ENCODE results near the gene TRAM2. TPM values are rescaled to one million over a fixed set of nuclear protein-coding genes. Genes with fewer than 3 reads are reported as not detected.

The TRAM2 gene
- total RNA-seq, 1 experiment from 2014 or later: 21.2 TPM

GRCh38 chr6:52524918-52525317, 51.9 kb downstream of the TRAM2 start:
- Histone ChIP-seq H2BK15ac (ENCODE audit: low read depth, low read length) (no peak overlapping the region), H3K27me3 (ENCODE audit: insufficient read depth, low read length) (no peaks in the 10 kb centered on the region), H3K4ac (ENCODE audit: low read depth, low read length) (no peak overlapping the region), H3K14ac (ENCODE audit: insufficient read depth, low read length) (no peak overlapping the region), H3K79me2 (ENCODE audit: insufficient read depth, low read length) (no peaks in the 10 kb centered on the region), H3K23me2 (ENCODE audit: insufficient read length, low read depth, low read length, poor library complexity, severe bottlenecking) (no peaks in the 10 kb centered on the region), H3K4me2 (ENCODE audit: insufficient read depth, insufficient read length, low read length) (no peak overlapping the region), H3K27ac (ENCODE audit: insufficient read length, low read depth, low read length) (no peak overlapping the region), H3K56ac (ENCODE audit: insufficient read length, low read depth, low read length) (no peak overlapping the region), H2AK5ac (ENCODE audit: insufficient read length, low read length) (no peak overlapping the region), H2BK12ac (ENCODE audit: insufficient read length, low read depth, low read length) (no peak overlapping the region), H3K9me3 (ENCODE audit: control insufficient read depth, low read depth, low read length) (no peaks in the 10 kb centered on the region), H2BK20ac (ENCODE audit: low read depth, low read length, poor library complexity, severe bottlenecking) (no peak overlapping the region), H3K79me1 (ENCODE audit: insufficient read depth, low read depth, low read length, poor library complexity, severe bottlenecking) (no peaks in the 10 kb centered on the region), H3T11ph (ENCODE audit: low read length) (no peak overlapping the region), H3K23ac (ENCODE audit: insufficient read length, low read depth, low read length) (no peak overlapping the region), H3K18ac (ENCODE audit: insufficient read length, low read depth, low read length) (no peak overlapping the region), H3K4me1 (ENCODE audit: insufficient read depth, low read length) (no peaks in the 10 kb centered on the region; the same call in 1 of the 2 replicates), H4K91ac (ENCODE audit: insufficient read length, low read depth, low read length) (no peak overlapping the region), H2BK120ac (ENCODE audit: low read depth, low read length, poor library complexity, severe bottlenecking) (no peak overlapping the region), H2AFZ (ENCODE audit: low read length) (no peak overlapping the region), H2BK5ac (ENCODE audit: insufficient read length, low read length) (no peak overlapping the region), H4K20me1 (ENCODE audit: control insufficient read depth, insufficient read depth, insufficient read length) (no peaks in the 10 kb centered on the region), H4K8ac (replicated peaks; ENCODE audit: insufficient read length, low read depth, low read length) (no peak overlapping the region), H3K9ac (ENCODE audit: extremely low read depth, insufficient read length, low read length) (no peak overlapping the region), H4K5ac (ENCODE audit: insufficient read length, low read depth, low read length) (no peak overlapping the region)
- no peak for TF ChIP-seq CTCF (conservative IDR thresholded peaks at IDR 0.05)
- H3K9me3 Mint-ChIP-seq: no peaks in the 10 kb centered on the region
- WGBS (ENCODE audit: extremely low coverage, insufficient read length, low lambda C conversion rate): no CpG with 5 or more reads among the region's 4 CpGs
- no peak overlapping the region for H3K4me3 Mint-ChIP-seq
- no peaks in the 10 kb centered on the region for H3K27me3 Mint-ChIP-seq (ENCODE audit: low read depth)
- H3K4me1 Mint-ChIP-seq: peaks cover 7 to 21% of the 10 kb centered on the region in 2 experiments
- H3K36me3 Mint-ChIP-seq (ENCODE audit: insufficient read depth in 1 of 3, low read depth in 3 of 3): peaks cover 0 to 2% (median 0%) of the 10 kb centered on the region in 3 experiments; a peak in 1 of 7 replicates
- H3K27ac Mint-ChIP-seq: peak overlapping the region in 2 of 3 experiments; percentile 53 to 72; a peak in 2 of 7 replicates
- no peak for DNase-seq

All from H9 (cell line).